Naive thymus-derived CD4-positive, alpha-beta T cell (primary cell): ENCODE results near the gene POLR3A. TPM values are rescaled to one million over a fixed set of nuclear protein-coding genes. Genes with fewer than 3 reads are reported as not detected.
A peak's percentile ranks its signal among the peaks of the same experiment; 100 is the strongest.
"Not testable (repeated sequence)": the region's sequence is repeated elsewhere in the genome, so short reads cannot be mapped to it uniquely, and the experiment has no call there.

Experiments
- ATAC-seq: fragments of 150-1000 bp; cut with Tn5 transposase; 2 replicates; pipeline ENCODE4 v1.10.0; 2021; ENCODE audit warnings: mild to moderate bottlenecking, moderate library complexity
- CTCF ChIA-PET: fragments of 350-600 bp; sonication (Branson Sonifier 250); formaldehyde crosslinking; loops from one replicate; lab custom pipeline; 2021; ENCODE audit warnings: antibody characterized with exemption; lab: Charles Lee
- POLR2A ChIA-PET: fragments of 350-600 bp; sonication (Branson Sonifier 250); formaldehyde crosslinking; loops from one replicate; lab custom pipeline; 2021; ENCODE audit warnings: antibody characterized with exemption, inconsistent platforms; lab: Charles Lee
- DNase-seq, 9 donors: peaks; one replicate each; pipeline versions ENCODE4 v3.0.0 to v3.0.0-alpha.2; 2020 to 2022; ENCODE audit warnings: mixed read lengths in 1 of 9
- H3K27ac ChIP-seq: one replicate; pipeline ENCODE4 v1.7.0; 2013; ENCODE audit warnings: mild to moderate bottlenecking, low read depth, low read length, moderate library complexity
- H3K27me3 ChIP-seq, 2 donors: one replicate each; pipeline ENCODE4 v1.7.0; 2013; ENCODE audit warnings: low read length in 2 of 2, mild to moderate bottlenecking in 2 of 2, moderate library complexity in 2 of 2; ENCODE audit not compliant: control insufficient read depth in 2 of 2, insufficient read depth in 2 of 2
- H3K36me3 ChIP-seq, 3 experiments: 1 replicate in 2 of 3; 2 replicates in 1 of 3; pipeline ENCODE4 v1.7.0; 2013; ENCODE audit warnings: low read length in 3 of 3, mild to moderate bottlenecking in 3 of 3, moderate library complexity in 1 of 3; ENCODE audit not compliant: insufficient read depth in 3 of 3, control insufficient read depth in 2 of 3
- H3K4me1 ChIP-seq, 2 donors: one replicate each; pipeline ENCODE4 v1.7.0; 2013; ENCODE audit warnings: low read length in 2 of 2, mild to moderate bottlenecking in 2 of 2, moderate library complexity in 1 of 2; ENCODE audit not compliant: control insufficient read depth in 2 of 2, insufficient read depth in 2 of 2
- H3K4me3 ChIP-seq: 2 replicates; pipeline ENCODE4 v1.7.0; 2013; ENCODE audit warnings: mild to moderate bottlenecking, low read length
- H3K9me3 ChIP-seq, 3 experiments: 1 replicate in 2 of 3; 2 replicates in 1 of 3; pipeline ENCODE4 v1.7.0; 2013; ENCODE audit warnings: low read length in 3 of 3; ENCODE audit not compliant: control insufficient read depth in 2 of 3
- H3K27ac Mint-ChIP-seq, 9 donors: one replicate each; pipeline ENCODE4 v1.8.0; 2020 to 2022; ENCODE audit warnings: mixed read lengths in 9 of 9, mild to moderate bottlenecking in 8 of 9, moderate library complexity in 5 of 9, inconsistent platforms in 2 of 9
- H3K27me3 Mint-ChIP-seq, 5 donors: one replicate each; pipeline ENCODE4 v1.8.0; 2021 to 2022; ENCODE audit warnings: mixed read lengths in 5 of 5, mild to moderate bottlenecking in 1 of 5
- H3K36me3 Mint-ChIP-seq, 5 donors: one replicate each; pipeline ENCODE4 v1.8.0; 2020 to 2022; ENCODE audit warnings: mixed read lengths in 5 of 5, mild to moderate bottlenecking in 3 of 5, inconsistent platforms in 1 of 5
- H3K4me1 Mint-ChIP-seq, 7 donors: one replicate each; pipeline ENCODE4 v1.8.0; 2020 to 2022; ENCODE audit warnings: mixed read lengths in 7 of 7, mild to moderate bottlenecking in 3 of 7, inconsistent platforms in 1 of 7
- H3K4me3 Mint-ChIP-seq, 10 donors: one replicate each; pipeline ENCODE4 v1.8.0; 2020 to 2022; ENCODE audit warnings: mild to moderate bottlenecking in 10 of 10, mixed read lengths in 10 of 10, moderate library complexity in 6 of 10, inconsistent platforms in 2 of 10
- H3K9me3 Mint-ChIP-seq, 11 donors: one replicate each; pipeline ENCODE4 v1.8.0; 2020 to 2022; ENCODE audit warnings: mixed read lengths in 11 of 11, mild to moderate bottlenecking in 4 of 11, inconsistent platforms in 1 of 11, moderate library complexity in 1 of 11
- intact Hi-C, 2 donors: fragments of 100-400 bp; cut with micrococcal nuclease; formaldehyde crosslinking; loops; one replicate each; pipeline ENCODE4 v1.15.1; 2023
- polyA plus RNA-seq, 2 donors: library from polyadenylated mRNA; unstranded; fragments of 300-500 nt; fragmentation: Illumina TruSeq; gene quantifications; one replicate each; pipeline ENCODE4 v1.2.3, GENCODE V29; 2021
- total RNA-seq, 6 experiments: library from RNA in 5 of 6; stranded (reverse) in 5 of 6; gene quantifications; 1 replicate in 5 of 6; 2 replicates in 1 of 6; pipeline ENCODE4 v1.2.3 and lab custom pipeline; 2021 to 2026

POLR3A gene
- total and polyA plus RNA-seq, 7 experiments from 2014 or later, result 5.5 to 20.9 (median 13.4) TPM

GRCh38 chr10:78004215-78005026, 24.9 kb downstream of the POLR3A start:
- CTCF ChIA-PET, result no interaction called here
- peaks cover 34 to 84% (median 50%) of the 10 kb centered on the region in 5 donors for H3K36me3 Mint-ChIP-seq
- POLR2A ChIA-PET, result no interaction called here
- intact Hi-C loops, result no loop called here
- H3K4me3 Mint-ChIP-seq, result no peak overlapping the region
- peaks cover 30 to 91% (median 30%) of the 10 kb centered on the region in 3 experiments for H3K36me3 ChIP-seq
- DNase-seq, result no peak
- no peak overlapping the region for H3K27ac Mint-ChIP-seq
- H3K4me1 ChIP-seq, result no peaks in the 10 kb centered on the region
- no peak overlapping the region for H3K4me3 ChIP-seq
- no peak overlapping the region for H3K27ac ChIP-seq
- H3K27me3 ChIP-seq, result no peaks in the 10 kb centered on the region
- peaks cover 0 to 6% (median 0%) of the 10 kb centered on the region in 7 donors for H3K4me1 Mint-ChIP-seq
- ATAC-seq, result no peak
- no peaks in the 10 kb centered on the region for H3K27me3 Mint-ChIP-seq
- H3K9me3 ChIP-seq, result no peaks in the 10 kb centered on the region
- peaks cover 0 to 3% (median 0%) of the 10 kb centered on the region in 11 donors for H3K9me3 Mint-ChIP-seq

- intact Hi-C loops, result no loop called here
- H3K4me1 Mint-ChIP-seq, result peaks cover 0 to 6% (median 0%) of the 10 kb centered on the region in 7 donors
- no peaks in the 10 kb centered on the region for H3K27me3 Mint-ChIP-seq
- H3K9me3 Mint-ChIP-seq, result peaks cover 0 to 3% (median 0%) of the 10 kb centered on the region in 11 donors
- no peak for DNase-seq
- Histone ChIP-seq H3K4me1 (no peaks in the 10 kb centered on the region), H3K27ac (no peak overlapping the region), H3K27me3 (no peaks in the 10 kb centered on the region), H3K36me3 (peaks cover 26 to 81% (median 27%) of the 10 kb centered on the region in 3 experiments), H3K4me3 (no peak overlapping the region), H3K9me3 (no peaks in the 10 kb centered on the region)
- peaks cover 40 to 90% (median 48%) of the 10 kb centered on the region in 5 donors for H3K36me3 Mint-ChIP-seq
- ATAC-seq, result no peak
- no peak overlapping the region for H3K27ac Mint-ChIP-seq
- H3K4me3 Mint-ChIP-seq, result no peak overlapping the region
- ChIA-PET CTCF (no interaction called here), POLR2A (no interaction called here)
Measured at GRCh38 chr10:78002541-78003288, 26.6 kb downstream of the POLR3A start.

- ChIA-PET CTCF (no interaction called here), POLR2A (no interaction called here)
- no peaks in the 10 kb centered on the region for H3K27me3 ChIP-seq
- Mint-ChIP-seq H3K9me3 (no peaks in the 10 kb centered on the region), H3K36me3 (peaks cover 36 to 90% (median 49%) of the 10 kb centered on the region in 5 donors), H3K4me1 (peaks cover 0 to 6% (median 3%) of the 10 kb centered on the region in 7 donors), H3K27ac (peak overlapping the region in 2 of 9 donors; percentile 1 to 21), H3K4me3 (no peak overlapping the region), H3K27me3 (no peaks in the 10 kb centered on the region)
- ATAC-seq (no peak), DNase-seq (no peak)
- no peaks in the 10 kb centered on the region for H3K4me1 ChIP-seq
- H3K36me3 ChIP-seq, result peaks cover 22 to 66% (median 27%) of the 10 kb centered on the region in 3 experiments
- no peak overlapping the region for H3K4me3 ChIP-seq
- no peak overlapping the region for H3K27ac ChIP-seq
- H3K9me3 ChIP-seq, result no peaks in the 10 kb centered on the region
- intact Hi-C loops, result no loop called here
Measured at GRCh38 chr10:78000956-78001472, 28.3 kb downstream of the POLR3A start.

GRCh38 chr10:78000206-78000605, 29.1 kb downstream of the POLR3A start:
- Mint-ChIP-seq H3K36me3 (peaks cover 29 to 84% (median 51%) of the 10 kb centered on the region in 5 donors), H3K27me3 (no peaks in the 10 kb centered on the region), H3K27ac (no peak overlapping the region), H3K4me1 (peaks cover 0 to 4% (median 3%) of the 10 kb centered on the region in 7 donors), H3K9me3 (no peaks in the 10 kb centered on the region), H3K4me3 (no peak overlapping the region)
- peaks cover 20 to 58% (median 21%) of the 10 kb centered on the region in 3 experiments for H3K36me3 ChIP-seq
- intact Hi-C loops, result no loop called here
- H3K27me3 ChIP-seq, result no peaks in the 10 kb centered on the region
- no peaks in the 10 kb centered on the region for H3K9me3 ChIP-seq
- H3K4me1 ChIP-seq, result no peaks in the 10 kb centered on the region
- no peak overlapping the region for H3K27ac ChIP-seq
- CTCF ChIA-PET, result no interaction called here
- POLR2A ChIA-PET, result no interaction called here
- no peak for ATAC-seq
- no peak overlapping the region for H3K4me3 ChIP-seq
- DNase-seq, result no peak

- H3K4me1 Mint-ChIP-seq, H3K27ac ChIP-seq, H3K4me3 Mint-ChIP-seq, CTCF ChIA-PET, H3K9me3 Mint-ChIP-seq, intact Hi-C loops, H3K27me3 Mint-ChIP-seq, ATAC-seq, H3K27me3 ChIP-seq, H3K9me3 ChIP-seq, H3K27ac Mint-ChIP-seq, DNase-seq, POLR2A ChIA-PET, H3K4me1 ChIP-seq, H3K4me3 ChIP-seq: not testable (repeated sequence)
- H3K36me3 ChIP-seq, result peaks cover 8 to 52% (median 18%) of the 10 kb centered on the region in 3 experiments
- H3K36me3 Mint-ChIP-seq, result peaks cover 29 to 81% (median 52%) of the 10 kb centered on the region in 5 donors
Measured at GRCh38 chr10:77998780-77999179, 30.5 kb downstream of the POLR3A start.

- Mint-ChIP-seq H3K27ac (peak overlapping the region in 1 of 9 donors; percentile 27), H3K4me1 (peaks cover 0 to 4% (median 0%) of the 10 kb centered on the region in 7 donors), H3K4me3 (no peak overlapping the region), H3K27me3 (no peaks in the 10 kb centered on the region), H3K36me3 (peaks cover 24 to 57% (median 41%) of the 10 kb centered on the region in 5 donors), H3K9me3 (no peaks in the 10 kb centered on the region)
- ChIA-PET CTCF (no interaction called here), POLR2A (no interaction called here)
- no peak for DNase-seq
- Histone ChIP-seq H3K36me3 (peaks cover 11 to 58% (median 12%) of the 10 kb centered on the region in 3 experiments), H3K4me1 (no peaks in the 10 kb centered on the region), H3K4me3 (no peak overlapping the region), H3K27ac (no peak overlapping the region), H3K27me3 (no peaks in the 10 kb centered on the region), H3K9me3 (no peaks in the 10 kb centered on the region)
- ATAC-seq, result no peak
- intact Hi-C loops, result no loop called here
Measured at GRCh38 chr10:77993620-77994019, 35.7 kb downstream of the POLR3A start.
